Type B pancreatic cell (in vitro differentiated cells): ENCODE data around the gene BCL2L13. TPM values are rescaled to one million over a fixed set of nuclear protein-coding genes. Genes with fewer than 3 reads are reported as not detected.
"Not testable (repeated sequence)": the region's sequence is repeated elsewhere in the genome, so short reads cannot be mapped to it uniquely, and the experiment has no call there.

Experiments
- DNase-seq: peaks from one replicate; pipeline ENCODE4 v3.0.0; 2021; ENCODE audit warnings: mixed read lengths; ENCODE audit not compliant: unreplicated experiment; ENCODE audit errors: extremely low spot score
- H3K27ac Mint-ChIP-seq: 2 replicates; pipeline ENCODE4 v1.8.0; 2021; ENCODE audit warnings: mild to moderate bottlenecking, mixed read lengths
- H3K27me3 Mint-ChIP-seq: 2 replicates; pipeline ENCODE4 v1.8.0; 2021; ENCODE audit warnings: mixed read lengths
- H3K36me3 Mint-ChIP-seq: 2 replicates; pipeline ENCODE4 v1.8.0; 2021; ENCODE audit warnings: mixed read lengths
- H3K4me1 Mint-ChIP-seq: one replicate; pipeline ENCODE4 v1.8.0; 2021; ENCODE audit warnings: mixed read lengths; ENCODE audit not compliant: unreplicated experiment
- H3K4me3 Mint-ChIP-seq: 2 replicates; pipeline ENCODE4 v1.8.0; 2021; ENCODE audit warnings: mild to moderate bottlenecking, mixed read lengths
- H3K9me3 Mint-ChIP-seq: 2 replicates; pipeline ENCODE4 v1.8.0; 2021; ENCODE audit warnings: mixed read lengths
- total RNA-seq: library from RNA; stranded (reverse); gene quantifications from 2 replicates; pipeline ENCODE4 v1.2.1, GENCODE V29; 2021; ENCODE audit warnings: low replicate concordance
- TF ChIP-seq, protein P1 (sequence below): fragments of 200-600 bp; sonication (generic); conservative IDR thresholded peaks from 2 replicates; pipeline ENCODE4 v1.5.0; 2021; ENCODE audit warnings: antibody characterized with exemption, mild to moderate bottlenecking

BCL2L13 gene
- total RNA-seq, 1 donor from 2014 or later: 32.5 TPM

DNA sequence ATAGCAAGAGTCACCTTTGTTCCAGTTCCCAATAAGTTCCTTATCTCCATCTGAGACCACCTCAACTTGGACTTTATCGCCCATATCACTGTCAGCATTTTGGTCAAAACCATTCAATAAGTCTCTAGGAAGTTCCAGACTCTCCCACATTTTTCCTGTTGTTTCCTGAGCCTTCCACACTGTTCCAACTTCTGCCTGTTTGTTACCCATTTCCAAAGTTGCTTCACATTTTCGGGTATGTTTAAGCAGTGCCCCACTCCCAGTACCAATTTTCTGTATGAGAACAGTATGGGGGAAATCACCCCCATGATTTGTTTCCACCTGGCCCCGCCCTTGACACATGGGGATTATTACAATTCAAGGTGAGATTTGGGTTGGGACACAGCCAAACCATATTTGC, 26.7 kb downstream of the BCL2L13 start:
- Mint-ChIP-seq H3K36me3 (peaks cover 31% of the 10 kb centered on the region), H3K27me3 (no peaks in the 10 kb centered on the region), H3K27ac (no peak overlapping the region), H3K4me1 (no peaks in the 10 kb centered on the region), H3K9me3 (no peaks in the 10 kb centered on the region), H3K4me3 (no peak overlapping the region)
- TF ChIP-seq, protein P1, sequence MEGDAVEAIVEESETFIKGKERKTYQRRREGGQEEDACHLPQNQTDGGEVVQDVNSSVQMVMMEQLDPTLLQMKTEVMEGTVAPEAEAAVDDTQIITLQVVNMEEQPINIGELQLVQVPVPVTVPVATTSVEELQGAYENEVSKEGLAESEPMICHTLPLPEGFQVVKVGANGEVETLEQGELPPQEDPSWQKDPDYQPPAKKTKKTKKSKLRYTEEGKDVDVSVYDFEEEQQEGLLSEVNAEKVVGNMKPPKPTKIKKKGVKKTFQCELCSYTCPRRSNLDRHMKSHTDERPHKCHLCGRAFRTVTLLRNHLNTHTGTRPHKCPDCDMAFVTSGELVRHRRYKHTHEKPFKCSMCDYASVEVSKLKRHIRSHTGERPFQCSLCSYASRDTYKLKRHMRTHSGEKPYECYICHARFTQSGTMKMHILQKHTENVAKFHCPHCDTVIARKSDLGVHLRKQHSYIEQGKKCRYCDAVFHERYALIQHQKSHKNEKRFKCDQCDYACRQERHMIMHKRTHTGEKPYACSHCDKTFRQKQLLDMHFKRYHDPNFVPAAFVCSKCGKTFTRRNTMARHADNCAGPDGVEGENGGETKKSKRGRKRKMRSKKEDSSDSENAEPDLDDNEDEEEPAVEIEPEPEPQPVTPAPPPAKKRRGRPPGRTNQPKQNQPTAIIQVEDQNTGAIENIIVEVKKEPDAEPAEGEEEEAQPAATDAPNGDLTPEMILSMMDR: no peak
- DNase-seq: no peak

DNA sequence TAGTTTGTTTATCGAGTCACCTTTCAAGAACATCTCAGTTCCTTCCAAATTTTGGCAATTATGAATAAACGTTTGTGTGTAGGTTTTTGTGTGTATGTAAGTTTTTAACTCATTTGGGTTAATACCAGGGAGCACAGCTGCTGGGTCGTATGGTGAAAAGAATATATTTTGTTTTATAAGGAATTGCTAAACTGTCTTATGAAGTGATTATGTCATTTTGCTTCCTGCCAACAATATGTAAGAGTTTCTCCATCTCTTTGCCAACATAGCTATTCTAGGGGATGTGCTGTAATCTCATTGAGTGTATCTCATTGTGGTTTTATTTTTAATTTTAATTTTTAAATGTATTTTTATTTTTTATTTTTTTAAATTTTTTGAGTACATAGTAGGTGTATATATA, 27.3 kb downstream of the BCL2L13 start:
- H3K27ac Mint-ChIP-seq: no peak overlapping the region
- H3K4me3 Mint-ChIP-seq: no peak overlapping the region
- no peak for DNase-seq
- TF ChIP-seq, protein P1: no peak
- peaks cover 31% of the 10 kb centered on the region for H3K36me3 Mint-ChIP-seq
- no peaks in the 10 kb centered on the region for H3K27me3 Mint-ChIP-seq
- H3K4me1 Mint-ChIP-seq: no peaks in the 10 kb centered on the region
- H3K9me3 Mint-ChIP-seq: no peaks in the 10 kb centered on the region

DNA sequence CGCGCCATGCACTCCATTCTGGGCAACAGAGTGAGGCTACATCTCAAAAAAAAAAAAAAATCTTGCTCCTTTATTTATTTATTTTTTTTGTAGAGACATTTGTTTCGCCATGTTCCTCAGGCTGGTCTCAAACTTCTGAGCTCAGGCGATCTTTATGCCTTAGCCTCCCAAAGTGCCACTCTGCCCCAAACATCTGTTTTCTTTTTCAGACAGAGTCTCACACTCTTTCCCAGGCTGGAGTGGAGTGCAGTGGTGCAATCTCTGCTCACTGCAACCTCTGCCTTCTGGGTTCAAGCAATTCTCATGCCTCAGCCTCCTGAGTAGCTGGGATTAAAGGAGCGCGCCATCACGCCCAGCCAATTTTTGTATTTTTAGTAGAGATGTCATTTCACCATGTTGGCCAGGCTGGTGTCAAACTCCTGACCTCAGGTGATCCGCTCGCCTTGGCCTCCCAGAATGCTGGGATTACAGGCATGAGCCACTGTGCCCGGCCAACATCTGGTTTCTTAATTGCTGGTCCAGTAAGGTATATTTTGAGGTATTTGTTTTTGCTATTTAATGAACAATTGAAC, 33.0 kb downstream of the BCL2L13 start:
- H3K27me3 Mint-ChIP-seq, DNase-seq, H3K27ac Mint-ChIP-seq, H3K9me3 Mint-ChIP-seq, H3K4me3 Mint-ChIP-seq: not testable (repeated sequence)
- peaks cover 14% of the 10 kb centered on the region for H3K4me1 Mint-ChIP-seq
- H3K36me3 Mint-ChIP-seq: peaks cover 16% of the 10 kb centered on the region

DNA sequence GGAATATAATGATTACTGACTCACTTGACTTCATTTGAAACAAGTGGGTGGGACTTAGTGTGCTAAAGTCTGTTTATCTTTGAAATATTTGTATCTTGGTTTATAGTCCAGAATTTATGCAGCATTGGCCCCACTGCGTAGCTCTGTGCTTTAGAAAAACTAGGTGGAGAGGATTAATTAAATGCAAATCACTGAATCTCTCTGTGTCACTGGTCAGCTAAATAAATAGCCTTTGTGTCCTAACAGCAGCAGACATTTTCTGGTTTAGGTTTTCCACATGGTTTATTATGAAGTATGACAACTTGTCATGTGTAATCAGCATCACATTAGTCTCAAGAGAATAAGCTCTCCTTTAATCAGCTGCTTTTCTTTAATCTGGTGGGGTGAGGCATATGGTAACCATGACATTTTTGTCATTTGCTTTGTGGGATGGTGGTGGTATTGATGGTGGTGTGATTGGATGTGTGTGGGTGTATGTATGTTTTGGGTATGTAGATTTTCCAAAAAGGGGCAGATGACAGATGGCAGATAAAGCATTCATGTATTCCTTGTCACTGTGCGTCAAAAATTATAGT, 33.9 kb downstream of the BCL2L13 start:
- Mint-ChIP-seq H3K4me1 (peaks cover 14% of the 10 kb centered on the region), H3K4me3 (no peak overlapping the region), H3K27me3 (no peaks in the 10 kb centered on the region), H3K9me3 (no peaks in the 10 kb centered on the region), H3K27ac (peak overlapping the region; percentile 42), H3K36me3 (peaks cover 8% of the 10 kb centered on the region)
- DNase-seq: no peak
- TF ChIP-seq, protein P1: no peak

DNA sequence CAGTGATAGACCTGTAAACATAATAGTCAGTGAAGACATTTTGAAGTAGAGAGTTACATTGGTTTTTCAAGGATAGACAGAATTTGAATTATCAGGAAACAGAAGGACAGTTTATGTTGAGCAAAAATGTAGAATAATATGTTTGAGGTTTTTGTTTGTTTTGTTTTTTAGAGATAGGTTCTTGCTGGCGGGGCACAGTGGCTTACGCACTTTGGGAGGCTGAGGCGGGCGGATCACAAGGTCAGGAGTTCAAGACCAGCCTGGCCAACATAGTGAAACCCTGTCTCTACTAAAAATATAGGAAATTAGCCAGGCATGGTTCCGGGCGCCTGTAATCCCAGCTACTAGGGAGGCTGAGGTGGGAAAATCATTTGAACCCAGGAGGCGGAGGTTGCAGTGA, 35.6 kb downstream of the BCL2L13 start:
- H3K27me3 Mint-ChIP-seq: no peaks in the 10 kb centered on the region

DNA sequence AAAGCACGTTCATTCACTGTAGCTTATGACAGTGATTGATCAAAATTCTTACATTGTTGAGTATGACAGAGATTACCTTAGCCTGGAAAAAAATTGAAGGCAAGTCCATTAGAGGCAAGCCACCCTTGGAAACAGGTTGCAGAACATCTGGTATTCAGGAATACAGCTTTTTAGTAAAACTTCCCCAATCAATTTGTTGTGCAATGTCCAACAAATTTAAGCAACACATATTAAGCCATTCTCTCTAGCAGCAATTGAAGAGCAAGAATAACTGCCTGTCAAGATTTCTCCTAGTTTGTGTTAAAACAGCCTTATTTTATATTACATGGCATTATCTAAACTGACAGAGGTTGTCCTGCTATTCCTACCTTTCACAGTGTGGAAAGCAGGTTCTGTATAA, 37.0 kb downstream of the BCL2L13 start:
- no peak overlapping the region for H3K4me3 Mint-ChIP-seq
- no peaks in the 10 kb centered on the region for H3K27me3 Mint-ChIP-seq
- peaks cover 14% of the 10 kb centered on the region for H3K4me1 Mint-ChIP-seq
- H3K27ac Mint-ChIP-seq: no peak overlapping the region
- H3K36me3 Mint-ChIP-seq: peaks cover 8% of the 10 kb centered on the region
- TF ChIP-seq, protein P1: no peak
- H3K9me3 Mint-ChIP-seq: no peaks in the 10 kb centered on the region
- no peak for DNase-seq

More for the DNA sequence above, 35.6 kb downstream of the BCL2L13 start:
- TF ChIP-seq, protein P1: no peak
- Mint-ChIP-seq H3K9me3 (no peaks in the 10 kb centered on the region), H3K4me1 (peaks cover 14% of the 10 kb centered on the region), H3K27ac (no peak overlapping the region), H3K36me3 (peaks cover 7% of the 10 kb centered on the region), H3K4me3 (no peak overlapping the region)
- no peak for DNase-seq
